Stomach smooth muscle (tissue), 2 donors: Measurements from ENCODE around the gene SMYD3.

Experiments
- H3K27ac ChIP-seq: one replicate; pipeline ENCODE4 v1.7.0; 2013; ENCODE audit warnings: mild to moderate bottlenecking, low read length, inconsistent platforms
- H3K27me3 ChIP-seq, 2 donors: one replicate each; pipeline ENCODE4 v1.7.0; 2013; ENCODE audit warnings: low read length in 2 of 2; ENCODE audit not compliant: insufficient read depth in 2 of 2, control insufficient read depth in 1 of 2
- H3K36me3 ChIP-seq, 2 donors: one replicate each; pipeline ENCODE4 v1.7.0; 2013; ENCODE audit warnings: low read length in 2 of 2; ENCODE audit not compliant: control insufficient read depth in 2 of 2, insufficient read depth in 2 of 2
- H3K4me1 ChIP-seq: one replicate; pipeline ENCODE4 v1.7.0; 2013; ENCODE audit warnings: low read length; ENCODE audit not compliant: control insufficient read depth, insufficient read depth
- H3K4me3 ChIP-seq, 2 donors: one replicate each; pipeline ENCODE4 v1.7.0; 2013; ENCODE audit warnings: low read length in 2 of 2
- H3K9ac ChIP-seq, 2 donors: one replicate each; pipeline ENCODE4 v1.7.0; 2013; ENCODE audit warnings: low read length in 2 of 2, mild to moderate bottlenecking in 1 of 2
- H3K9me3 ChIP-seq, 2 donors: one replicate each; pipeline ENCODE4 v1.7.0; 2013; ENCODE audit warnings: low read length in 2 of 2; ENCODE audit not compliant: control insufficient read depth in 2 of 2
- donor health status: healthy.
- donor health status: Pancreatic carcinoma.

Gene SMYD3

DNA sequence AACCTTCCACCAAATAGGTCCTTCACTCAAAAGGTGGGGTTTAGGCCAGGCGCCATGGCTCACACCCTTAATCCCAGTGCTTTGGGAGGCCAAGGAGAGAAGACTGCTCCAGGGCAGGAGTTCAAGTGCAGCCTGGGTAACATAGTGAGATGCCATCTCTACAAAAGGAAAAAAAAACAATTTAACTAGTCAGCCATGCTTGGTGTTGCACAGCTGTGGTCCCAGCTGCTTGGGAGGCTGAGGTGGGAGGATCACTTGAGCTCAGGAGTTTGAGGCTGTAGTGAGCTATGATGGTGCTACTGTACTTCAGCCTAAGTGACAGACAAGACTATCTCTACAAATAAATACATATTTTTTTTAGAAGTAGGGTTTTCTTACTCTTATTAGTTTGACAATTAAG lies 734.8 kb downstream of the SMYD3 start:
- Histone ChIP-seq H3K4me3 (no peak overlapping the region), H3K27me3 (no peaks in the 10 kb centered on the region), H3K27ac (no peak overlapping the region), H3K4me1 (no peaks in the 10 kb centered on the region), H3K9ac (no peak overlapping the region), H3K36me3 (no peaks in the 10 kb centered on the region), H3K9me3 (no peaks in the 10 kb centered on the region)

DNA sequence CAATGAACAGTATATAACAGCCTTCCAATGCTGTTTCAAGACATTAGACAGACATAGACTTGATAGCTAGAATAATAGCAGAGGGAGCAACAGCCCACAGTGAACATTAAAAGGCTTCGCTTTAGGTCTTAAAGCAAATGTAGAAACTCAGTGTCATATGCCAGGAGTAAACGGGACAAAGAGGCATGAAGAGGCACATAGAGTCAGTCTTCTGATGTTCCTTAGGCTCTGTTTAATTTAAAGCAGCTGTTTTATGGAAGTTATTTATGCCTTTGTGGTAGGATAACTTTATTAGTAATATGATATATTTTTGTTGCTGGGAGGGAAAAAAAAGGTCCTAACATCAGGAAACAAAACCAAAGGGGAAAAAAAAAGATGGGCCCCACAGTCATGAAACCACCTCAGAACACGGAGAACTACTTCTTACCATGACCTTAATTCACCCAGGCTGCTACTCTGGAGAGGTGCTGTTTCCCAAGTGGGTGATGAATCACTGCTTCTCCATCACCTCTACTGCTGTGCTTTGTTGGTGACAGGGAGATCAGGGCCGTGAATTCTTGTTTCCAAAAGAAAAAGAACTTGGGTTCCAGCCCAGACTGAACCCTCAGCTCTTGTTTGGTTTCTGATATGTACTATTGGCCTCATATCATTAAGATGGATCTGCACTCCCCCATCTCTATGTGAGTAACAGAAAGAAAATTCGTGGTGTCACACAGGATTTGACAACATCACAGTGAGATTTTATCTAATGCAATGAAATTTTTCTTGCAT lies 735.4 kb downstream of the SMYD3 start:
- Histone ChIP-seq H3K36me3 (no peaks in the 10 kb centered on the region), H3K27me3 (no peaks in the 10 kb centered on the region), H3K4me3 (no peak overlapping the region), H3K27ac (no peak overlapping the region), H3K9me3 (no peaks in the 10 kb centered on the region), H3K9ac (no peak overlapping the region), H3K4me1 (no peaks in the 10 kb centered on the region)

DNA sequence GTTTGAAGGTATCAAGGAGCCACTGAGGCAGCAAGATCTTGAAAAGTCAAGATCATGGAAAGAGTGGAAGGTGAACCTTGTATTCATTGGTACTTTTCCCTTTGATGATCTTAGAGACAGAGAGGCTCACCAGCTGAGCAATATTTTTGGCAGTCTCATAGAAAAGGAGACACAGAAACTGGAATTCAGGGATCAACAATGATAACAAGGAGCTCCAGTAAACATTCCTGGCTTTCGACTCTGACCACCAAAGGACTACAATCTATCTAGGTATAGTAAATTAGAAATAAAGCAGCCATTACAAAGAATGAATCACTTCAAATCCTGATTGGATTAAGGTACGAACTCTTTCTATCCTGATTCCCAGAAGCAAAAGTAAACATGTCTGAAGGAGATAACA lies 736.9 kb downstream of the SMYD3 start:
- no peaks in the 10 kb centered on the region for H3K27me3 ChIP-seq
- H3K9ac ChIP-seq, result no peak overlapping the region
- H3K9me3 ChIP-seq, result no peaks in the 10 kb centered on the region
- H3K27ac ChIP-seq, result no peak overlapping the region
- no peaks in the 10 kb centered on the region for H3K36me3 ChIP-seq
- H3K4me3 ChIP-seq, result no peak overlapping the region
- H3K4me1 ChIP-seq, result no peaks in the 10 kb centered on the region

DNA sequence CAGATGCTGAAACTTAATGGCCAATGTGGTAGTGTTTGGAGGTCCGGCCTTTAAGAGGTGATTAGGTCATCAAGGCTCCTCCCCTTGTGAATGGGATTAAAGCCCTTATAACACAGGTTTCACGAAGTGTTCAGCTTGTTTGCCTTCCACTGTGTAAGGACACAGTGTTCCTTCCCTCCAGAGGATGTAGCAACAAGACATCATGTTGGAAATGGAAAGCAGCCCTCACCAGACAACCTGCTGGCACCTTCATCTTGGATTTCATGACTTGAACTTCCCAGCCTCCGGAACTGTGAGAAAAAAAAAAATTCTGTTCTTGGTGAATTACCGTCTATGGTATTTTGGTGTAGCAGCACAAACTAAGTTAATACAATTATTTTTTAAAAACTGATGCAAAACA lies 738.5 kb downstream of the SMYD3 start:
- Histone ChIP-seq H3K9me3 (no peaks in the 10 kb centered on the region), H3K27ac (no peak overlapping the region), H3K9ac (no peak overlapping the region), H3K4me1 (no peaks in the 10 kb centered on the region), H3K27me3 (no peaks in the 10 kb centered on the region), H3K4me3 (no peak overlapping the region), H3K36me3 (peaks cover 0 to 2% of the 10 kb centered on the region in 2 donors)

DNA sequence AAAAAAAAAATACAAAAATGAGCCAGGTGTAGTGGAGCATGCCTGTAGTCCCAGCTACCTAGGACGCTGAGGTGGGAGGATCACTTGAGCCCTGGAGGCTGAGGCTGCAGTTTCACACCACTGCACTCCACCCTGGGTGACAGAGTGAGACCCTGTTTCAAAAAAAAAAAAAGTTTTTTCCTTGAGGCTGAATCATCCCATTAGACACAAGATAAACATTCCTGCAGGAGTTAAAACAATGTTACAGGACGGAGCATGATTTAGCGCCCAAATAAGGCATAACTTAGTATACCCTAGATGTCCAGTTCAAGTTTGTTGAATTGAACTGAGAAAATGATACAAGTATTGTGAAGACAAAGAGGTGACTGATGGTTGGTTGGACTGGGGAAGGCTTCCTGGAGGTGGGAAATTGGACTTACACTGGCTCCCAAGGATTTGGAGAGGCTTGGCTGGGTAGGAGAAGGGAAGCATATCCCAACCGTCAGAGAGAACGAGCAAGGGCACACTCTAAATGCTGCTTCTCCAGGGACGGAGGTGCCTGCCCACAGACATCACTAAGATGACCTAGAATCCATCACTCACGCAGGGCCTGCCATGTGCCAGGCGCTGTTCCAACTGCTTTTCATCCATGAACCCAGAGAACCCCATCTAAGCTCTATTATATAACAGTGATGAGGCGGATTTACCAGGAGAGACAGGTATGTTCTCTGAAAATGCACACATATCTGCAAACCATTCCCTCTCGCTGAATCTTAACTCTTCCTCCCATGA lies 741.7 kb downstream of the SMYD3 start:
- Histone ChIP-seq H3K27me3 (no peaks in the 10 kb centered on the region), H3K4me3 (no peak overlapping the region), H3K9ac (no peak overlapping the region), H3K9me3 (no peaks in the 10 kb centered on the region), H3K4me1 (no peaks in the 10 kb centered on the region), H3K36me3 (peaks cover 0 to 2% of the 10 kb centered on the region in 2 donors), H3K27ac (no peak overlapping the region)

DNA sequence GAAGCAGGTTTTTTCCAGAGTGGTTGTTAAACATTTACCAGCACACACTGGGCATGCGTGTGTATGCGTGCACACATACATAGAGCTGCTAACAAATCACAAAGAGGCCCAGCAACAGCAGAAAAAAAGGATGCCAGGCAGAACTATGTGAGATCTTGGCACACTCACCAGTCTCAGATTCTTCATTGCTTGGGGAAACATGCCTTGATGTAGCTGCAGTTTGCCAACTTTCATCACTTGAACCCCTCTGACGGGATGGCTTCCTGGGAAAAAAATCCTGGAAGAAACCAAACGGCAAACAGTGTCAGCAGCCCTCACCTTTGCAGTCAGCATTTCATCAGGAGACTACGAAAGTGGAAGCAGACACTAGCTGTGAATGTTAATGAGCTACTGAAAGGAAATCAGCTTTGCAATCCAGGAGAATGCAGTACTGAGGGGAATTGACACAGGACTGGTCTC lies 743.2 kb downstream of the SMYD3 start:
- H3K27me3 ChIP-seq, result no peaks in the 10 kb centered on the region
- no peaks in the 10 kb centered on the region for H3K9me3 ChIP-seq
- H3K36me3 ChIP-seq, result peaks cover 0 to 2% of the 10 kb centered on the region in 2 donors

DNA sequence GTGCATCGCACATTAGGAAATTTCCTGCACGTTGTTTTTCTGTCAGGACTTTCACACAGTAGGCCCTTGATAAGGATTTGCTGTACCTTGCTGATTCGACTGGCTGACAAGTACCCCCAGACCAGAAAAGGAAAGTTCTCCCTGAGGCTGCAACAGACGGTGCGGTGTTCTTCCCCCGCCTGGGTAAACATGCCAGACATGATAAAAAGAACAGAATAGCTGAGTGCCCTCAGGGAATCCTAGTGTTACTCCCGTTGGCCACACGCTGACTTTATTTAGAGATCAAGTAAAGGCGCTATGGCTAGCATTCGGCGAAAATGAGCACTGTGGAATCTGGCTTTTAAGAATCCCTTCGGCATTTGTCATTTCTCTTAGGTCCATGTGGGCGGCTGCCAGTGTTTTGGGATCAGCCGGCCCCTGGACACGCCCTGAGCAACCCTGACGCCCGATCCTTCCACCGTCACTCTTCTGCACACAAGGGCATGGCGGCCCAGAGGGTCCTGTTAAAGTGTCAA lies 744.6 kb downstream of the SMYD3 start:
- no peaks in the 10 kb centered on the region for H3K4me1 ChIP-seq
- H3K27me3 ChIP-seq, result no peaks in the 10 kb centered on the region
- no peaks in the 10 kb centered on the region for H3K9me3 ChIP-seq
- H3K9ac ChIP-seq, result no peak overlapping the region
- no peak overlapping the region for H3K4me3 ChIP-seq
- H3K36me3 ChIP-seq, result peaks cover 0 to 2% of the 10 kb centered on the region in 2 donors
- no peak overlapping the region for H3K27ac ChIP-seq

More for the DNA sequence above, 743.2 kb downstream of the SMYD3 start:
- Histone ChIP-seq H3K4me1 (no peaks in the 10 kb centered on the region), H3K27ac (no peak overlapping the region), H3K9ac (no peak overlapping the region), H3K4me3 (no peak overlapping the region)

DNA sequence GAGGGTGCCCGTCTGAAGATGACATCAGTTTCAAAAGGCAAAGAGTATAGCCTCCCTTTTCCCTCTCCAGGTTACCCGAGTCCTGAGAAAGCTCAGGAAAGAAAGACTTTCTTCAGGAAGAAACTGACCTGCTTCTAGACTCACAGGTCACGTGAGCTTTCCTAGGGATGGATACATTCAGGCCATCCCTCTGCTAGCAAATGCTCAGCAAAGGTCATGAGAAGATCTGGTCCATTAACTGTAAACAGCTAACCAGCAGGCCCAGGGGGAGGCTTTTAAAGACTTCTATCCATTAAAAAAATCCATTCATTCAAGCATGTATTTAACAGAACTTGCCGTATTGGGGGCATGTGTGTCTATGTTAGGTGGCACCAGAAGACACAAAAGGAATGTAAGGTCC lies 746.8 kb downstream of the SMYD3 start:
- H3K4me1 ChIP-seq, result no peaks in the 10 kb centered on the region
- peaks cover 0 to 2% of the 10 kb centered on the region in 2 donors for H3K36me3 ChIP-seq
- no peaks in the 10 kb centered on the region for H3K27me3 ChIP-seq
- no peak overlapping the region for H3K9ac ChIP-seq
- H3K4me3 ChIP-seq, result no peak overlapping the region
- H3K9me3 ChIP-seq, result no peaks in the 10 kb centered on the region
- no peak overlapping the region for H3K27ac ChIP-seq

DNA sequence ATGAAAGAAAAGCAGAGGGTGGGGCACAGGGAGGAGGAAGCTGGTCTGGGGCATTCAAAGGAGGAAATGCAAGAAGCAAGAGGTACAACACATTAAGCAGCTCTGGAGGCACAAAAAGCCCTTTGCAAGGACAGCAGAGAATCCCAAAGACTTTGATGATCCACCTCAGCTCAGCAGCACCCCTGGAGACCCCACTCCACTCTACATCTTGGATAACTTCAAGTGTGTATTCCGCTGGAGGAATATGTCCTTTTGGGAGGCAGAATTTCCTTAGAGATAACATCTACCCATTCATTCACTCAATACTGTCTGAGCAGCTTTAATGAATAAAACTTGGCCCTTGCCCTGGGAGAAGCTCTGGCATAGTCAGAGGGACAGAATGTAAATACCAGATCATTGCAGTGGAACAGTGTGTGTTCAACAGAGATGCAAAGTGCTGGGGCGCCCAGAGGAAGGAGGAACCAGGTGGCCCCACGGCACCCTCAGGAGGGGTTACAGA lies 752.6 kb downstream of the SMYD3 start:
- no peaks in the 10 kb centered on the region for H3K27me3 ChIP-seq
- H3K4me1 ChIP-seq, result no peaks in the 10 kb centered on the region
- no peak overlapping the region for H3K4me3 ChIP-seq
- H3K27ac ChIP-seq, result no peak overlapping the region
- H3K9ac ChIP-seq, result no peak overlapping the region
- peaks cover 4 to 12% of the 10 kb centered on the region in 2 donors for H3K9me3 ChIP-seq
- H3K36me3 ChIP-seq, result no peaks in the 10 kb centered on the region

DNA sequence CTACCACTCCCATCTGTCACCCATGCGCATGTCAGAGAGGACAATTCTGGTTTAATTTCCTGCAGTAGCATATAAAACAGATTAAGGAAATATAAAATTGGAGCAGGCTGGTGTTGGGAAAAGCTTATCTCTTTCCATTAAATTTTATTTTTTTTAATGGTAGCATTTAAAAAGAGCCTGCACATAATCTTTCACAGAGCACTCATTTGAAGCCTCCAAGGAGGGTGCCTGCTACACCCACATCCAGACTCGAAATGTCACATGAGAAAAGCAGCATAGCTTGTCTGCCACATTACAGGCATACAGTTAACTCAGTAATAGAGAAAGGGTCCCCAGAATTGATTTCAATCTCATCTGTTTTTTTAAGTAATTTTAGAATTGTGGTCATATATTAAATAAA lies 753.3 kb downstream of the SMYD3 start:
- Histone ChIP-seq H3K4me1 (no peaks in the 10 kb centered on the region), H3K27ac (no peak overlapping the region), H3K4me3 (no peak overlapping the region), H3K27me3 (no peaks in the 10 kb centered on the region), H3K9me3 (peaks cover 8 to 12% of the 10 kb centered on the region in 2 donors), H3K9ac (no peak overlapping the region), H3K36me3 (no peaks in the 10 kb centered on the region)
